Measurements from ENCODE around the gene GRM8. TPM values are rescaled to one million over a fixed set of nuclear protein-coding genes. Genes with fewer than 3 reads are reported as not detected.

Gene GRM8
- total and polyA plus RNA-seq, 2 experiments from 2014 or later = 0.92 to 1.3 TPM

- DNase-seq (ENCODE audit: low read depth in 1 of 2, low spot score in 1 of 2) = no peak
- Histone ChIP-seq H3K4me3 (no peak overlapping the region), H3K27me3 (no peaks in the 10 kb centered on the region), H3K36me3 (no peaks in the 10 kb centered on the region), H3K27ac (no peak overlapping the region), H3K4me1 (ENCODE audit: low read depth) (peaks cover 4% of the 10 kb centered on the region), H3K9me3 (ENCODE audit: low read depth) (no peaks in the 10 kb centered on the region)
- TF ChIP-seq CTCF (IDR thresholded peaks at IDR 0.05; ENCODE audit: low read depth, low read length) = no peak
Measured at GRCh38 chr7:126699707-126700106, 553.0 kb downstream of the GRM8 start.

GRCh38 chr7:126698909-126699308, 553.8 kb downstream of the GRM8 start:
- no peak overlapping the region for H3K4me3 ChIP-seq
- H3K4me1 ChIP-seq (ENCODE audit: low read depth) = peaks cover 4% of the 10 kb centered on the region
- no peaks in the 10 kb centered on the region for H3K36me3 ChIP-seq
- no peaks in the 10 kb centered on the region for H3K9me3 ChIP-seq (ENCODE audit: low read depth)
- no peak overlapping the region for H3K27ac ChIP-seq
- TF ChIP-seq CTCF (IDR thresholded peaks at IDR 0.05; ENCODE audit: low read depth, low read length) = no peak
- H3K27me3 ChIP-seq = no peaks in the 10 kb centered on the region
- DNase-seq (ENCODE audit: low read depth in 1 of 2, low spot score in 1 of 2) = no peak

GRCh38 chr7:126698446-126698845, 554.3 kb downstream of the GRM8 start:
- Histone ChIP-seq H3K27me3 (no peaks in the 10 kb centered on the region), H3K9me3 (ENCODE audit: low read depth) (no peaks in the 10 kb centered on the region), H3K4me1 (ENCODE audit: low read depth) (peaks cover 4% of the 10 kb centered on the region), H3K36me3 (no peaks in the 10 kb centered on the region), H3K4me3 (no peak overlapping the region), H3K27ac (no peak overlapping the region)
- TF ChIP-seq CTCF (IDR thresholded peaks at IDR 0.05; ENCODE audit: low read depth, low read length) = no peak
- no peak for DNase-seq (ENCODE audit: low read depth in 1 of 2, low spot score in 1 of 2)

- Histone ChIP-seq H3K4me3 (no peak overlapping the region), H3K9me3 (ENCODE audit: low read depth) (no peaks in the 10 kb centered on the region), H3K36me3 (no peaks in the 10 kb centered on the region), H3K27me3 (no peaks in the 10 kb centered on the region), H3K27ac (no peak overlapping the region), H3K4me1 (ENCODE audit: low read depth) (peaks cover 4% of the 10 kb centered on the region)
- no peak for DNase-seq (ENCODE audit: low read depth in 1 of 2, low spot score in 1 of 2)
- TF ChIP-seq CTCF (IDR thresholded peaks at IDR 0.05; ENCODE audit: low read depth, low read length) = no peak
Measured at GRCh38 chr7:126696256-126697038, 556.3 kb downstream of the GRM8 start.

GRCh38 chr7:126690848-126691751, 561.6 kb downstream of the GRM8 start:
- no peak for TF ChIP-seq CTCF (IDR thresholded peaks at IDR 0.05; ENCODE audit: low read depth, low read length)
- Histone ChIP-seq H3K4me3 (no peak overlapping the region), H3K27me3 (no peaks in the 10 kb centered on the region), H3K36me3 (no peaks in the 10 kb centered on the region), H3K9me3 (ENCODE audit: low read depth) (no peaks in the 10 kb centered on the region), H3K4me1 (ENCODE audit: low read depth) (no peaks in the 10 kb centered on the region), H3K27ac (no peak overlapping the region)
- DNase-seq (ENCODE audit: low read depth in 1 of 2, low spot score in 1 of 2) = no peak
